HepG2 (cell line): Measurements from ENCODE around the gene VCP. TPM values are rescaled to one million over a fixed set of nuclear protein-coding genes. Genes with fewer than 3 reads are reported as not detected.

Experiments
- GLMP ChIP-seq: sonication (generic); formaldehyde crosslinking; IDR thresholded peaks from 2 replicates; pipeline ENCODE4 v1.9.0; 2021; ENCODE audit warnings: missing genetic modification reagents, mild to moderate bottlenecking, borderline replicate concordance
- HES4 ChIP-seq: sonication (generic); formaldehyde crosslinking; IDR thresholded peaks from 2 replicates; pipeline ENCODE4 v1.9.0; 2021; ENCODE audit warnings: mild to moderate bottlenecking, missing genetic modification reagents, borderline replicate concordance
- KLF11 ChIP-seq: IDR thresholded peaks from 2 replicates; pipeline ENCODE4 v1.6.1; 2016; ENCODE audit warnings: missing compliant biosample characterization
- MEIS1 ChIP-seq: sonication (generic); formaldehyde crosslinking; IDR thresholded peaks from 2 replicates; pipeline ENCODE4 v1.9.0; 2021; ENCODE audit warnings: mild to moderate bottlenecking, missing genetic modification reagents, moderate library complexity, borderline replicate concordance
- MIER2 ChIP-seq: IDR thresholded peaks from 2 replicates; pipeline ENCODE4 v1.6.1; 2016; ENCODE audit warnings: missing biosample characterization, missing genetic modification reagents
- MXD1 ChIP-seq: sonication (generic); formaldehyde crosslinking; IDR thresholded peaks from 2 replicates; pipeline ENCODE4 v1.4.0; 2020; ENCODE audit warnings: mild to moderate bottlenecking, missing genetic modification reagents
- SMARCE1 ChIP-seq: fragments of 450-650 bp; IDR thresholded peaks from 2 replicates; pipeline ENCODE4 v1.6.1; 2017; ENCODE audit warnings: borderline replicate concordance
- ZEB1 ChIP-seq: IDR thresholded peaks from 2 replicates; pipeline ENCODE4 v1.6.1; 2012; ENCODE audit warnings: mild to moderate bottlenecking, low read depth, inconsistent platforms; ENCODE audit not compliant: insufficient replicate concordance
- ZFP90 ChIP-seq: sonication (generic); formaldehyde crosslinking; IDR thresholded peaks from 2 replicates; pipeline ENCODE4 v1.8.0; 2022; ENCODE audit warnings: missing genetic modification reagents, mild to moderate bottlenecking, inconsistent platforms, borderline replicate concordance
- ZNF264 ChIP-seq: sonication (generic); formaldehyde crosslinking; IDR thresholded peaks from 2 replicates; pipeline ENCODE4 v1.4.0; 2020; ENCODE audit warnings: missing genetic modification reagents
- ZNF274 ChIP-seq: sonication (generic); formaldehyde crosslinking; IDR thresholded peaks from 2 replicates; pipeline ENCODE4 v1.5.1; 2020; ENCODE audit warnings: mild to moderate bottlenecking, missing genetic modification reagents
- ZNF362 ChIP-seq: sonication (generic); formaldehyde crosslinking; IDR thresholded peaks from 2 replicates; pipeline ENCODE4 v1.4.0; 2020; ENCODE audit warnings: missing genetic modification reagents, mild to moderate bottlenecking, borderline replicate concordance
- ZNF562 ChIP-seq: sonication (generic); formaldehyde crosslinking; IDR thresholded peaks from 2 replicates; pipeline ENCODE4 v1.8.0; 2022; ENCODE audit warnings: missing genetic modification reagents, borderline replicate concordance
- ZNF616 ChIP-seq: sonication (generic); formaldehyde crosslinking; IDR thresholded peaks from 2 replicates; pipeline ENCODE4 v1.5.0; 2020; ENCODE audit warnings: low read depth, mild to moderate bottlenecking, missing genetic modification reagents
- ZNF619 ChIP-seq: sonication (generic); formaldehyde crosslinking; IDR thresholded peaks from 2 replicates; pipeline ENCODE4 v1.4.0; 2020; ENCODE audit warnings: mild to moderate bottlenecking, missing genetic modification reagents
- ZNF678 ChIP-seq: sonication (generic); formaldehyde crosslinking; IDR thresholded peaks from 2 replicates; pipeline ENCODE4 v1.4.0; 2020; ENCODE audit warnings: mild to moderate bottlenecking, missing genetic modification reagents
- ZSCAN12 ChIP-seq: sonication (generic); formaldehyde crosslinking; IDR thresholded peaks from 2 replicates; pipeline ENCODE4 v1.9.0; 2021; ENCODE audit warnings: mild to moderate bottlenecking, missing genetic modification reagents
- polyA plus RNA-seq, 8 experiments: library from polyadenylated mRNA; depleted of rRNA in 3 of 8; stranded (reverse) in 7 of 8; unstranded in 1 of 8; fragments of >200 nt; fragmentation: Illumina TruSeq in 4 of 8; extraction: Trizol in 4 of 8; gene quantifications; 2 replicates each; pipeline versions ENCODE4 v1.2.1 to v1.2.3, GENCODE V29; 2011 to 2016; ENCODE audit warnings: low read depth in 4 of 8, missing spikeins in 1 of 8, mixed read lengths in 1 of 8; ENCODE audit not compliant: insufficient read depth in 1 of 8
- total RNA-seq, 5 experiments: library from RNA; depleted of rRNA; stranded (reverse); fragments of >200 nt; fragmentation: Illumina TruSeq; extraction: Trizol; gene quantifications; 2 replicates each; pipeline ENCODE4 v1.2.3, GENCODE V29; 2016; ENCODE audit warnings: low read depth in 1 of 5
- TF ChIP-seq, protein P1 (sequence below): sonication (generic); formaldehyde crosslinking; IDR thresholded peaks from 2 replicates; pipeline ENCODE4 v1.5.0; 2020; ENCODE audit warnings: missing genetic modification reagents, mild to moderate bottlenecking, borderline replicate concordance
- TF ChIP-seq, protein P2 (sequence below): sonication (generic); formaldehyde crosslinking; IDR thresholded peaks from 2 replicates; pipeline ENCODE4 v1.4.0; 2020; ENCODE audit warnings: missing genetic modification reagents, borderline replicate concordance
- TF ChIP-seq, protein P3 (sequence below): sonication (generic); formaldehyde crosslinking; IDR thresholded peaks from 2 replicates; pipeline ENCODE4 v1.4.0; 2020; ENCODE audit warnings: missing genetic modification reagents, mild to moderate bottlenecking, borderline replicate concordance

VCP gene
- total and polyA plus RNA-seq, 2 of the 13 experiments (the other 11 are each of a cell fraction or from before 2014, with no cell fraction given), result 143 to 391 TPM

GRCh38 chr9:35072461-35073278 is at the start of gene VCP (continued):
- TF ChIP-seq ZNF362 (CRISPR knock-in tag), result no peak
- TF ChIP-seq, protein P1, sequence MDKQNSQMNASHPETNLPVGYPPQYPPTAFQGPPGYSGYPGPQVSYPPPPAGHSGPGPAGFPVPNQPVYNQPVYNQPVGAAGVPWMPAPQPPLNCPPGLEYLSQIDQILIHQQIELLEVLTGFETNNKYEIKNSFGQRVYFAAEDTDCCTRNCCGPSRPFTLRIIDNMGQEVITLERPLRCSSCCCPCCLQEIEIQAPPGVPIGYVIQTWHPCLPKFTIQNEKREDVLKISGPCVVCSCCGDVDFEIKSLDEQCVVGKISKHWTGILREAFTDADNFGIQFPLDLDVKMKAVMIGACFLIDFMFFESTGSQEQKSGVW (CRISPR knock-in tag), result no peak
- TF ChIP-seq, protein P2, sequence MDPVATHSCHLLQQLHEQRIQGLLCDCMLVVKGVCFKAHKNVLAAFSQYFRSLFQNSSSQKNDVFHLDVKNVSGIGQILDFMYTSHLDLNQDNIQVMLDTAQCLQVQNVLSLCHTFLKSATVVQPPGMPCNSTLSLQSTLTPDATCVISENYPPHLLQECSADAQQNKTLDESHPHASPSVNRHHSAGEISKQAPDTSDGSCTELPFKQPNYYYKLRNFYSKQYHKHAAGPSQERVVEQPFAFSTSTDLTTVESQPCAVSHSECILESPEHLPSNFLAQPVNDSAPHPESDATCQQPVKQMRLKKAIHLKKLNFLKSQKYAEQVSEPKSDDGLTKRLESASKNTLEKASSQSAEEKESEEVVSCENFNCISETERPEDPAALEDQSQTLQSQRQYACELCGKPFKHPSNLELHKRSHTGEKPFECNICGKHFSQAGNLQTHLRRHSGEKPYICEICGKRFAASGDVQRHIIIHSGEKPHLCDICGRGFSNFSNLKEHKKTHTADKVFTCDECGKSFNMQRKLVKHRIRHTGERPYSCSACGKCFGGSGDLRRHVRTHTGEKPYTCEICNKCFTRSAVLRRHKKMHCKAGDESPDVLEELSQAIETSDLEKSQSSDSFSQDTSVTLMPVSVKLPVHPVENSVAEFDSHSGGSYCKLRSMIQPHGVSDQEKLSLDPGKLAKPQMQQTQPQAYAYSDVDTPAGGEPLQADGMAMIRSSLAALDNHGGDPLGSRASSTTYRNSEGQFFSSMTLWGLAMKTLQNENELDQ (CRISPR knock-in tag), result no peak
- TF ChIP-seq ZNF562 (CRISPR knock-in tag), result no peak
- TF ChIP-seq KLF11 (CRISPR knock-in tag), result 0 out of 2 replicates have a peak, but pooled peaks have one; percentile 23
- TF ChIP-seq SMARCE1, result no peak
- peak; percentile 69; the same call in 1 of the 2 replicates for TF ChIP-seq MXD1
- TF ChIP-seq, protein P3, sequence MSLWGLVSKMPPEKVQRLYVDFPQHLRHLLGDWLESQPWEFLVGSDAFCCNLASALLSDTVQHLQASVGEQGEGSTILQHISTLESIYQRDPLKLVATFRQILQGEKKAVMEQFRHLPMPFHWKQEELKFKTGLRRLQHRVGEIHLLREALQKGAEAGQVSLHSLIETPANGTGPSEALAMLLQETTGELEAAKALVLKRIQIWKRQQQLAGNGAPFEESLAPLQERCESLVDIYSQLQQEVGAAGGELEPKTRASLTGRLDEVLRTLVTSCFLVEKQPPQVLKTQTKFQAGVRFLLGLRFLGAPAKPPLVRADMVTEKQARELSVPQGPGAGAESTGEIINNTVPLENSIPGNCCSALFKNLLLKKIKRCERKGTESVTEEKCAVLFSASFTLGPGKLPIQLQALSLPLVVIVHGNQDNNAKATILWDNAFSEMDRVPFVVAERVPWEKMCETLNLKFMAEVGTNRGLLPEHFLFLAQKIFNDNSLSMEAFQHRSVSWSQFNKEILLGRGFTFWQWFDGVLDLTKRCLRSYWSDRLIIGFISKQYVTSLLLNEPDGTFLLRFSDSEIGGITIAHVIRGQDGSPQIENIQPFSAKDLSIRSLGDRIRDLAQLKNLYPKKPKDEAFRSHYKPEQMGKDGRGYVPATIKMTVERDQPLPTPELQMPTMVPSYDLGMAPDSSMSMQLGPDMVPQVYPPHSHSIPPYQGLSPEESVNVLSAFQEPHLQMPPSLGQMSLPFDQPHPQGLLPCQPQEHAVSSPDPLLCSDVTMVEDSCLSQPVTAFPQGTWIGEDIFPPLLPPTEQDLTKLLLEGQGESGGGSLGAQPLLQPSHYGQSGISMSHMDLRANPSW (CRISPR knock-in tag), result no peak
- TF ChIP-seq MIER2 (CRISPR knock-in tag), result no peak
- TF ChIP-seq ZFP90 (CRISPR knock-in tag), result no peak
- no peak for TF ChIP-seq ZNF619 (CRISPR knock-in tag)
- no peak for TF ChIP-seq GLMP (CRISPR knock-in tag)
- no peak for TF ChIP-seq ZNF678
- no peak; the same call in 1 of the 2 replicates for TF ChIP-seq HES4 (CRISPR knock-in tag)
- TF ChIP-seq MEIS1 (CRISPR knock-in tag), result no peak
- TF ChIP-seq ZNF264 (CRISPR knock-in tag), result peak; percentile 49; the same call in 1 of the 2 replicates
- TF ChIP-seq ZSCAN12 (CRISPR knock-in tag), result no peak
- no peak for TF ChIP-seq ZEB1
- TF ChIP-seq ZNF274 (CRISPR knock-in tag), result no peak
- peak; percentile 56; the same call in 1 of the 2 replicates for TF ChIP-seq ZNF616 (CRISPR knock-in tag)
